HepG2 (cell line): ENCODE results near the gene CLIP2.

ENCODE experiments used
- ZNF510 ChIP-seq: sonication (generic); formaldehyde crosslinking; IDR thresholded peaks from 2 replicates; pipeline ENCODE4 v1.4.0; 2020; ENCODE audit warnings: low read depth, mild to moderate bottlenecking, missing genetic modification reagents
- ZNF781 ChIP-seq: sonication (generic); formaldehyde crosslinking; IDR thresholded peaks from 2 replicates; pipeline ENCODE4 v1.5.1; 2020; ENCODE audit warnings: borderline replicate concordance, mild to moderate bottlenecking, missing genetic modification reagents; ENCODE audit errors: not compliant biosample characterization

DNA sequence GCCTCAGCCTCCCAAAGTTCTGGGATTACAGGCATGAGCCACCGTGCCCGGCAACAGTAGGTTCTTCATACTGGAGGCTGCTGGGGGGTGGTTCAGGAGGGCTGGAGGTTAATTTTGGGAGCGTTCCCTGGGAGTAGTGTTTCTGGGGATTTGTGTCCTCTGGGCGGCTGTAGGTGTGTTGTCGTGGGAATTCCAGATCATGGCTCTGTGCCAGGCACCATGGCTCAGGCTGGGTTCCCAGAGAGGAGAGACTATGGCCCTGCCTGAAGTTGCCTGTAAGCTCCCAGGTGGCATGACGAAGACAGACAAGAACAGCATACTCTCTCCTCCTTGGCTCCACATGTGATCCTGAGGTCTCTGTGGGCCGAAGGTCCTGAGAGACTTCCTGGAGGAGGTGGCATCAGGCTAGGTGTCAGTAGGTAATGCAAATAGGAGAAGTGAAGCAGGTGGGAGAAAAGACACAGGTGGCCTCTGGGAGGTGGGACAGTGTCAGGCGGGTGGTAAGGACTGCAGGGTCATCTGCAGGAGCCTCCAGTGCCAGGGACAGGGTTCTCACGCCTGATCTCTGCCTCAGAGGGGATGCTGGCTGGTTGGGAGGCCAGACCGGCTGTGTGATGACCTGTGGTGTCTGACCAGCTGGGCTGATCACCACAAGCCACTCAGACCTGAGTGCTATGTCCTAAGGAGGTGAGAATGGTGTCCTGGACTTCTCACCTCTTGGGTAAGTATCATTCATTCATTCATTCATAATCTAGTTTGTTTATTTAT, 18.7 kb downstream of the CLIP2 start:
- TF ChIP-seq ZNF510 (CRISPR knock-in tag): no peak
- TF ChIP-seq ZNF781: no peak
